Measurements from ENCODE around the gene SERPIND1. TPM values are rescaled to one million over a fixed set of nuclear protein-coding genes. Genes with fewer than 3 reads are reported as not detected.
"Not testable (repeated sequence)": the region's sequence is repeated elsewhere in the genome, so short reads cannot be mapped to it uniquely, and the experiment has no call there.

SERPIND1 gene
- total and polyA plus RNA-seq, 5 donors from 2014 or later, result 0.10 to 0.29 TPM; not detected in 3

GRCh38 chr22:20826373-20827152 is 52.6 kb downstream of the SERPIND1 start:
- not testable (repeated sequence) for H3K4me1 ChIP-seq (ENCODE audit: control insufficient read depth, insufficient read depth, low read length, poor library complexity, severe bottlenecking); H3K4me3 Mint-ChIP-seq; ATAC-seq (ENCODE audit: low read depth in 2 of 2); H3K4me3 ChIP-seq (ENCODE audit: low read depth, low read length); H3K27me3 Mint-ChIP-seq; DNase-seq; H3K9me3 Mint-ChIP-seq; H3K9me3 ChIP-seq (ENCODE audit: control insufficient read depth in 2 of 2, low read length in 2 of 2); H3K27ac Mint-ChIP-seq; H3K27me3 ChIP-seq (ENCODE audit: control insufficient read depth, insufficient read depth, low read length); H3K27ac ChIP-seq (ENCODE audit: insufficient read depth, low read length, poor library complexity, severe bottlenecking)
- H3K4me1 Mint-ChIP-seq, result peaks cover 0 to 14% (median 0%) of the 10 kb centered on the region in 4 donors
- peaks cover 40% of the 10 kb centered on the region for H3K36me3 ChIP-seq (ENCODE audit: control insufficient read depth, insufficient read depth, low read length)
- H3K36me3 Mint-ChIP-seq, result peaks cover 37% of the 10 kb centered on the region

DNA sequence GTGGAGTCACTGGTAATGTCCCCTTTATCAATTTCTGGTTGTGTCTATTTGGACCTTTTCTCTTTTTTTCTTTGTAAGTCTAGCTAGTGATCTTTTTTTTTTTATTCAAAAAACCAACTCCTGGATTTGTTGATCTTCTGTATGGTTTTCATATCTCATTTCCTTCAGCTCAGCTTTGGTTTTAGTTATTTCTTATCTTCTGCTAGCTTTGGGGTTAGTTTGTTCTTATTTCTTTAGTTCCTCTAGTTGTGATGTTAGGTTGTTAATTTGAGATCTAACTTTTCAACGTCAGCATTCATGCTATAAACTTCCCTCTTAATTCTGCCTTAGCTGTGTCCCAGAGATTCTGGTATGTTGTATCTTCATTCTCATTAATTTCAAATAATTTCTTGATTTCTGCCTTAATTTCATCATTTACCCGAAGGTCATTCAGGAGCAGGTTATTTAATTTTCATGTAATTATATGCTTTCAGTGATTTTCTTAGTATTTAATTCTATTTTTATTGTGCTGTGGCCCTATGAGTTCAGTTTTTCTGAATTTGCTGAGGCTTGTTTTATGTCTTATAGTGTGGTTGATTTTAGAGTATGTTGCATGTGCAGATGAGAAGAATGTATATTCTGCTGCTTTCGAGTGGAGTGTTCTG is 55.7 kb downstream of the SERPIND1 start:
- peaks cover 43% of the 10 kb centered on the region for H3K36me3 ChIP-seq (ENCODE audit: control insufficient read depth, insufficient read depth, low read length)

GRCh38 chr22:20833225-20833665 is 59.3 kb downstream of the SERPIND1 start:
- Histone ChIP-seq H3K4me1 (ENCODE audit: control insufficient read depth, insufficient read depth, low read length, poor library complexity, severe bottlenecking) (peaks cover 4% of the 10 kb centered on the region), H3K36me3 (ENCODE audit: control insufficient read depth, insufficient read depth, low read length) (peaks cover 46% of the 10 kb centered on the region), H3K27ac (ENCODE audit: insufficient read depth, low read length, poor library complexity, severe bottlenecking) (no peak overlapping the region), H3K27me3 (ENCODE audit: control insufficient read depth, insufficient read depth, low read length) (no peaks in the 10 kb centered on the region), H3K9me3 (ENCODE audit: control insufficient read depth in 2 of 2, low read length in 2 of 2) (no peaks in the 10 kb centered on the region), H3K4me3 (ENCODE audit: low read depth, low read length) (no peak overlapping the region)
- ATAC-seq (ENCODE audit: low read depth in 2 of 2) (no peak), DNase-seq (no peak)
- no peaks in the 10 kb centered on the region for H3K9me3 Mint-ChIP-seq
- peaks cover 7 to 14% (median 11%) of the 10 kb centered on the region in 4 donors for H3K4me1 Mint-ChIP-seq
- H3K27ac Mint-ChIP-seq, result peak overlapping the region in 1 of 3 donors; percentile 26
- H3K36me3 Mint-ChIP-seq, result peaks cover 36% of the 10 kb centered on the region
- H3K4me3 Mint-ChIP-seq, result no peak overlapping the region
- H3K27me3 Mint-ChIP-seq, result no peaks in the 10 kb centered on the region

More for the DNA sequence above, 55.7 kb downstream of the SERPIND1 start:
- no peaks in the 10 kb centered on the region for H3K4me1 ChIP-seq (ENCODE audit: control insufficient read depth, insufficient read depth, low read length, poor library complexity, severe bottlenecking)
- H3K4me3 ChIP-seq (ENCODE audit: low read depth, low read length), result no peak overlapping the region
- Mint-ChIP-seq H3K4me3 (no peak overlapping the region), H3K27ac (peak overlapping the region in 1 of 3 donors; percentile 4), H3K27me3 (no peaks in the 10 kb centered on the region), H3K36me3 (peaks cover 51% of the 10 kb centered on the region), H3K4me1 (peaks cover 0 to 14% (median 1%) of the 10 kb centered on the region in 4 donors), H3K9me3 (no peaks in the 10 kb centered on the region)
- H3K27me3 ChIP-seq (ENCODE audit: control insufficient read depth, insufficient read depth, low read length), result no peaks in the 10 kb centered on the region
- ATAC-seq (ENCODE audit: low read depth in 2 of 2) (no peak), DNase-seq (no peak)
- H3K9me3 ChIP-seq (ENCODE audit: control insufficient read depth in 2 of 2, low read length in 2 of 2), result no peaks in the 10 kb centered on the region
- H3K27ac ChIP-seq (ENCODE audit: insufficient read depth, low read length, poor library complexity, severe bottlenecking), result no peak overlapping the region

DNA sequence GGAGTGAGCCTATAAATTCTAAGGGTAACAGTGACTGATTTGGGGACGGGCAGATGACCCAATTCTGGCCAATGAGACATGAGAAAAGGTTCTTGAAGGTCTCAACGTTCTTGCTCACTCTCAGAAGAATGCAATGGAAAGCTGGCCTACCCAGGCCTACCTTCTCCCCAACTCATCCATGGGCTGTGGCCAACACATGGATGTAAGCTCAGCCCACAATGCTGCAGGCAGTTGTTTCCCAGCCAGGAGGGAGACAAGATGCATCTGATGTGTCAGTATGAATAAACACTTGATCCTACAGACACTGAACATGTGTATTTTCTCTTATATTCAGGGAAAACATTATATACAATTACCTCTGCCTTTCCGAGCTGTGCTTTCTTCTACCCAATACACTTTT is 60.3 kb downstream of the SERPIND1 start:
- no peak for DNase-seq
- no peak overlapping the region for H3K4me3 ChIP-seq (ENCODE audit: low read depth, low read length)
- H3K4me1 Mint-ChIP-seq, result peaks cover 9 to 20% (median 14%) of the 10 kb centered on the region in 4 donors
- H3K9me3 ChIP-seq (ENCODE audit: control insufficient read depth in 2 of 2, low read length in 2 of 2), result no peaks in the 10 kb centered on the region
- H3K9me3 Mint-ChIP-seq, result no peaks in the 10 kb centered on the region
- no peak overlapping the region for H3K4me3 Mint-ChIP-seq
- H3K36me3 ChIP-seq (ENCODE audit: control insufficient read depth, insufficient read depth, low read length), result peaks cover 42% of the 10 kb centered on the region
- no peaks in the 10 kb centered on the region for H3K27me3 Mint-ChIP-seq
- H3K27me3 ChIP-seq (ENCODE audit: control insufficient read depth, insufficient read depth, low read length), result no peaks in the 10 kb centered on the region
- peaks cover 4% of the 10 kb centered on the region for H3K4me1 ChIP-seq (ENCODE audit: control insufficient read depth, insufficient read depth, low read length, poor library complexity, severe bottlenecking)
- no peak for ATAC-seq (ENCODE audit: low read depth in 2 of 2)
- no peak overlapping the region for H3K27ac Mint-ChIP-seq
- H3K36me3 Mint-ChIP-seq, result peaks cover 33% of the 10 kb centered on the region
- H3K27ac ChIP-seq (ENCODE audit: insufficient read depth, low read length, poor library complexity, severe bottlenecking), result no peak overlapping the region

GRCh38 chr22:20834725-20835124 is 60.8 kb downstream of the SERPIND1 start:
- Mint-ChIP-seq H3K27ac (peak overlapping the region in 1 of 3 donors; percentile 47), H3K36me3 (peaks cover 28% of the 10 kb centered on the region)
- H3K36me3 ChIP-seq (ENCODE audit: control insufficient read depth, insufficient read depth, low read length), result peaks cover 38% of the 10 kb centered on the region

More at GRCh38 chr22:20834725-20835124, 60.8 kb downstream of the SERPIND1 start:
- Histone ChIP-seq H3K4me1 (ENCODE audit: control insufficient read depth, insufficient read depth, low read length, poor library complexity, severe bottlenecking) (peaks cover 4% of the 10 kb centered on the region), H3K9me3 (ENCODE audit: control insufficient read depth in 2 of 2, low read length in 2 of 2) (no peaks in the 10 kb centered on the region), H3K4me3 (ENCODE audit: low read depth, low read length) (no peak overlapping the region), H3K27ac (ENCODE audit: insufficient read depth, low read length, poor library complexity, severe bottlenecking) (no peak overlapping the region), H3K27me3 (ENCODE audit: control insufficient read depth, insufficient read depth, low read length) (no peaks in the 10 kb centered on the region)
- H3K4me1 Mint-ChIP-seq, result peaks cover 5 to 21% (median 18%) of the 10 kb centered on the region in 4 donors
- ATAC-seq (ENCODE audit: low read depth in 2 of 2) (no peak), DNase-seq (no peak)
- no peaks in the 10 kb centered on the region for H3K9me3 Mint-ChIP-seq
- no peak overlapping the region for H3K4me3 Mint-ChIP-seq
- no peaks in the 10 kb centered on the region for H3K27me3 Mint-ChIP-seq

Other genes starting within 250 kb of the SERPIND1 start
- gene PI4KA, start 84.7 kb downstream of the SERPIND1 start, total RNA-seq, result 182 TPM
- 10 to 100 TPM; 38.9 to 47.0 (median 41.9) TPM for gene PI4KA, start 84.7 kb downstream of the SERPIND1 start, polyA plus RNA-seq
- 23.1 TPM for gene SNAP29, start 84.9 kb downstream of the SERPIND1 start, total RNA-seq
- gene SNAP29, start 84.9 kb downstream of the SERPIND1 start, polyA plus RNA-seq, result 10 to 100 TPM; 20.1 to 34.0 (median 25.4) TPM
- gene CRKL, start 143.3 kb downstream of the SERPIND1 start, total RNA-seq, result 49.5 TPM
- gene CRKL, start 143.3 kb downstream of the SERPIND1 start, polyA plus RNA-seq, result 10 to 100 TPM; 41.7 to 61.4 (median 57.0) TPM
- gene AIFM3, start 193.1 kb downstream of the SERPIND1 start, total RNA-seq, result 0.49 TPM
- gene AIFM3, start 193.1 kb downstream of the SERPIND1 start, polyA plus RNA-seq, result not detected
- gene LZTR1, start 208.2 kb downstream of the SERPIND1 start, total RNA-seq, result 69.4 TPM
- 10 to 100 TPM in 3 of 4 donors, 1 to 10 TPM in 1; 9.6 to 12.1 (median 11.7) TPM for gene LZTR1, start 208.2 kb downstream of the SERPIND1 start, polyA plus RNA-seq
- gene THAP7, start 228.0 kb downstream of the SERPIND1 start, total RNA-seq, result 41.7 TPM
- 10 to 100 TPM; 38.5 to 58.0 (median 47.4) TPM for gene THAP7, start 228.0 kb downstream of the SERPIND1 start, polyA plus RNA-seq
- gene P2RX6, start 241.1 kb downstream of the SERPIND1 start, total RNA-seq, result 0.59 TPM
- under 1 TPM in 1 of 4 donors, not detected in 3; 0.10 TPM for gene P2RX6, start 241.1 kb downstream of the SERPIND1 start, polyA plus RNA-seq

Data from CD4-positive, CD25-positive, alpha-beta regulatory T cell (primary cell).